Left renal cortex interstitium (tissue), 4 donors: ENCODE measurements around the gene ANKRD28. TPM values are rescaled to one million over a fixed set of nuclear protein-coding genes. Genes with fewer than 3 reads are reported as not detected.
A peak's percentile ranks its signal among the peaks of the same experiment; 100 is the strongest.
"Not testable (repeated sequence)": the region's sequence is repeated elsewhere in the genome, so short reads cannot be mapped to it uniquely, and the experiment has no call there.

Experiments
- DNase-seq, 4 donors: peaks; one replicate each; pipeline ENCODE4 v3.0.0-alpha.2; 2013; ENCODE audit warnings: low read depth in 4 of 4, low spot score in 2 of 4, missing footprints in 1 of 4
- polyA plus RNA-seq, 4 donors: library from polyadenylated mRNA; unstranded; fragments of 120-200 nt; gene quantifications; one replicate each; pipeline ENCODE4 v1.2.1, GENCODE V29; 2013; ENCODE audit not compliant: insufficient read length in 4 of 4

Gene ANKRD28
- 10 to 100 TPM; 35.0 to 53.4 (median 44.4) TPM for polyA plus RNA-seq

- DNase-seq, result peak in 3 of 4 donors; percentile 34 to 70 (median 51)
Observed at GRCh38 chr3:15797642-15798303, at the start of gene ANKRD28. ANKRD28 (minus strand) TSS chr3:15797979; CDS start chr3:15796521, 1,458 bp downstream.

DNA sequence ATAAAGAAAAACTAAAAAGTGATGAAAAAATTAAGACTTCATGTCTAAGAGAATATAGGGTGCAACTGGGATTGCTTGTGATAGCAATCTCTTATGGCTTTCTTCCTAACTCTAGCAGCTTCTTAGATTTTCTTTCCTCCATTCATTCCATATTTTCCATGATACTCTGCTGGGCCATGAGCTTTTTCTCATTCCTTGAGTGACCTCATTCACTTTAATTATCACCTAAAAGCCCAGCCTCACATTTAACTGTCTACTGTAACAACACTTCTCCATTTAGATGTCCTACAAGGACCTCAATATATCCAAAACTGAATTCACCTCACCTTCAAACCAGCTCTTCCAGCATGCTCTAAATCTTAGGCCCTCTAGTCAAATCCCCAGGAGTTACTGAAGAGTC lies 49.5 kb upstream of the ANKRD28 start:
- DNase-seq, result no peak

GRCh38 chr3:15846606-15847005 lies 48.8 kb upstream of the ANKRD28 start:
- DNase-seq, result no peak

GRCh38 chr3:15845475-15845874 lies 47.7 kb upstream of the ANKRD28 start:
- DNase-seq, result no peak

GRCh38 chr3:15844889-15845288 lies 47.1 kb upstream of the ANKRD28 start:
- no peak for DNase-seq

DNA sequence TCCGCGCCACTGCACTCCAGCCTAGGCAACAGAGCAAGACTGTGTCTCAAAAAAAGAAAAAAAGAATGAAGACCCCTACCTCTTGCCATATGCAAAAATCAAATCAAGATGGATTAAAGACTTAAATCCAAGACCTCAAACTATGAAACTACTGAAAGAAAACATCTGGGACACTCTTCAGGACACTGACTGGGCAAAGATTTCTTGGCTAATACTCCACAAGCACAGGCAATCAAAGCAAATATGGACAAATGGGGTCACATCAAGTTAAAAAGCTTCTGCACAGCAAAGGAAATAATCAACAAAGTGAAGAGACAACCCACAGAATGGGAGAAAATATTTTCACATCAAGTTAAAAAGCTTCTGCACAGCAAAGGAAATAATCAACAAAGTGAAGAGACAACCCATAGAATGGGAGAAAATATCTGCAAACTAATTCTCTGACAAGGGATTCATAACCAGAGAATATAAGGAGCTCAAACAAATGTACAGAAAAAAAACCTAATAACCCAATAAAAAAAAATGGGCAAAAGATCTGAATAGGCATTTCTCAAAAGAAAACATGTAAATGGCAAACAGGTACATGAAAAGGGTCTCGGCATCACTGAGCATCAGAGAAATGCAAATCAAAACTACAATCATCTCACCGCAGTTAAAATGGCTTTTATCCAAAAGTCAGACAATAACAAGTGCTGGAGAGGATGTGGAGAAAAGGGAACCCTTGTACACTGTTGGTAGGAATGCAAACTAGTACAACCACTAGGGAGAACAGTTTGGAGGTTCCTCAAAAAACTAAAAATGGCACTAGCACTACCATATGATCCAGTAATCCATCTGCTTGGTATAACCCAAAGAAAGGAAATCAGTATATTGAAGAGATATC lies 43.6 kb upstream of the ANKRD28 start:
- DNase-seq, result not testable (repeated sequence)

DNA sequence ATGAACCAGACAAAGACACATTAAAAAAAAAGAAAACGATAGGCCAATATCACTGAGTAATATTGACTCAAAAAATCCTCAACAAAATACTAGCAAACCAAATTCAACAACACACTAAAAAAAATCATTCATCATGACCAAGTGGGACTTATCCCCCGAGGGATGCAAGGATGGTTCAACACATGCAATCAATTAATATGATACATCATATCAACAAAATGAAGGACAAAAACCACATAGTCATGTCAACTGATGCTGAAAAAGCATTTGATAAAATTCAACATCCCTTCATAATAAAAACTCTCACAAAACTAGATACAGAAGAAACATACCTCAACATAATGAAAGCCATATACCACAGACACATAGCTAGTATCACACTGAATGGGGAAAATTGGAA lies 41.8 kb upstream of the ANKRD28 start:
- no peak for DNase-seq

DNA sequence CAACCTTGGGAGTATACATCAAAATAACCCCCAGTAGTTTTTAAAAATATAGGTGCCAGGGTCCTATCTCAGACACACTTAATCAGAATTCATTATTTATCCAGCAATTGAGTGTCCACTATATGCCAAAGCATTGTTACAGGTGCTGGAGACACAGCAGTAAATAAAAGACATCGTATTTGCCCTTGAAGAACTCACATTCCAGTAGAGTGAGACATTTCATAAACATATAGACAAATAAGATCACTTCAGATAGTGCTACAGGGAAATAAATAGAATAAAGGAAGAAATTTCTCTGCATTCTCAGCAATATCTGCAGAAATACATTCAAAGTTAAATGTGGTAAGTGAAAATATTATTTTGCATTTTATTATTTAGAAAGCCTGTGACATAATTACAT lies 34.1 kb upstream of the ANKRD28 start:
- no peak for DNase-seq

GRCh38 chr3:15825016-15825415 lies 27.2 kb upstream of the ANKRD28 start:
- DNase-seq, result no peak

GRCh38 chr3:15823092-15823491 lies 25.3 kb upstream of the ANKRD28 start:
- no peak for DNase-seq

DNA sequence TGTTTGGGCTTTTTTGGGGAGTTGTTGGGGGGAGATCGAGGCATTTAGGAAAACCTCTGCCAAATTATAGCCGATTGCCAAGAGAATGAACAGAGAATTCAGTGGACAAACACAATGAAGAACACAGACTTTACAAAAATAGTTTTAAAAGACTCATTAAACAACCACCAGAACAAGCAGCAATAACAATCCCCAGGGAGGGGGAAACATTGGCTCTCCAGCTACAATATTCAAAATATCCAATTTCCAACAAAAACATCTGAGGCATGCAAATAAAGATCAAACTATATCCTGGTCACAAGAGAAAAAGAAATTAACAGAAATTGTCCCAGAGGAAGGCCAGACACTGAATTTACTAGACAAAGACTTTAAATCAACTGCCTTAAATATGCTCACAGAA lies 24.5 kb upstream of the ANKRD28 start:
- DNase-seq, result no peak

DNA sequence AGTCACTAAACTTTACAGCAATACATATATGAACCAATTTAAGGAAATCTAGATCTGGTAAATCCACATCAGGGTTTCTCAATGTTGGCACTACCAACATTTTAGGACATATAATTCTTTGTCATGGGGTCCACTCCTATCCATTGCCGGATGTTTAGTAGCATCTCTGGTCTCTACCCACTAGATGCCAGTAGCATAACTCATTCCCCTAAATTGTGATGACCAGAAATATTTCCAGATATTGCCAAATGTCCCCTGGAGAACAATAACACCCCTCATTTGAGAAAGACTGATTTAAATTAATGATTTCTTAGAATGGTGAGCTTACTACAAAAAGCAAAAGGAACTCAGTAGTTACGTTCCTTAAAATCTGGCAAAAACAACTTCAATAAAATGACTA lies 23.1 kb upstream of the ANKRD28 start:
- DNase-seq, result no peak

DNA sequence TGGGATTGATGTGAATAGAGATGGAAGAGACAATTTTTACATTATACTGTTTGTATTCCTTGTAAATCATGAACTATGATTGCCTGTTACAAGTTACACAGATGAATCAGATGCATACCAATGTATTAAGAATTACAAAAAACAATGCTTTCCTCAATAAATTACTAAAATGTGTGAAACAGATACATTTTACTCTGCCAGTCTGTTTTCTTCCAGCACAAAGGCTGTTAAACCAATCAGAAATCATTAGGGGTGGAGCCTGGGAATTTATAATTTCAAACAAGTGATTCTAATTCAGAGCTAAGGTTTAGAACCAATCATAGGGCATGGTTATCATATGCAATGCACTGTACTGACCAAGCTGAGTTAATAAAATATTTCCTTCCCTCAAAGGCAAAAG lies 21.8 kb upstream of the ANKRD28 start:
- no peak for DNase-seq

GRCh38 chr3:15819043-15819442 lies 21.3 kb upstream of the ANKRD28 start:
- DNase-seq, result no peak

GRCh38 chr3:15815696-15816095 lies 17.9 kb upstream of the ANKRD28 start:
- peak in 1 of 4 donors; percentile 32 for DNase-seq

DNA sequence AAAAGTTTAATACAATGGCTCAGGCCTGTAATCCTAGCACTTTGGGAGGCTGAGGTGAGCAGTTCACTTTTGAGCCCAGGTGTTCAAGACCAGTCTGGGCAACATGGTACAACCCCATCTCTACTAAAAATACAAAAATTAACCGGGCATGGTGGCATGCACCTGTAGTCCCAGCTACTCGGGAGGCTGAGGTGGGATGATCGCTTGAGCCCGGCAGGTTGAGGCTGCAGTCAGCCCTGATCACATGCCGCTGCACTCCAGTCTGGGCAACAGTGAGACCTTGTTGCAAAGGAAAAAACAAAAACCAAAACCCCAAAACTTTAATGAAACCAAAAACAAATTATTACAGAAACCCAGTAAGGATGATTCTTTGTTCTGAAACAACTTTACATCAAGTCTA lies 15.3 kb upstream of the ANKRD28 start:
- not testable (repeated sequence) for DNase-seq

GRCh38 chr3:15812183-15812582 lies 14.4 kb upstream of the ANKRD28 start:
- no peak for DNase-seq

- no peak for DNase-seq
Observed at GRCh38 chr3:15810702-15811101, 12.9 kb upstream of the ANKRD28 start.

GRCh38 chr3:15809313-15809712 lies 11.5 kb upstream of the ANKRD28 start:
- DNase-seq, result no peak

GRCh38 chr3:15808679-15809310 lies 11.0 kb upstream of the ANKRD28 start:
- DNase-seq, result no peak

GRCh38 chr3:15805756-15806266 lies 8.0 kb upstream of the ANKRD28 start:
- no peak for DNase-seq
